WTC11 (cell line): ENCODE results near the gene AK5. TPM values are rescaled to one million over a fixed set of nuclear protein-coding genes. Genes with fewer than 3 reads are reported as not detected.

Experiments
- ATAC-seq: fragments of 200-7000 bp; cut with Tn5 transposase; 2 replicates; pipeline ENCODE4 v1.10.0; 2021; ENCODE audit warnings: mild to moderate bottlenecking, moderate library complexity
- CTCF ChIA-PET: fragments of 300-600 bp; sonication (Branson Sonifier 250); formaldehyde crosslinking; loops from one replicate; lab custom pipeline; 2021; ENCODE audit warnings: antibody characterized with exemption; lab: Charles Lee
- POLR2A ChIA-PET: fragments of 350-600 bp; sonication (Branson Sonifier 250); formaldehyde crosslinking; loops from one replicate; lab custom pipeline; 2021; ENCODE audit warnings: antibody characterized with exemption; lab: Charles Lee
- DNase-seq: peaks from one replicate; pipeline ENCODE4 v3.0.0; 2021; ENCODE audit warnings: low spot score
- H3K27ac Mint-ChIP-seq: 2 replicates; pipeline ENCODE4 v1.8.0; 2021; ENCODE audit warnings: mixed read lengths
- H3K27me3 Mint-ChIP-seq: 2 replicates; pipeline ENCODE4 v1.8.0; 2021; ENCODE audit warnings: low read depth, mild to moderate bottlenecking, moderate library complexity, mixed read lengths
- H3K36me3 Mint-ChIP-seq: 2 replicates; pipeline ENCODE4 v1.8.0; 2021; ENCODE audit warnings: mixed read lengths
- H3K4me1 Mint-ChIP-seq: 2 replicates; pipeline ENCODE4 v1.8.0; 2022; ENCODE audit warnings: mixed read lengths
- H3K4me3 Mint-ChIP-seq: 2 replicates; pipeline ENCODE4 v1.8.0; 2021; ENCODE audit warnings: mild to moderate bottlenecking, moderate library complexity, mixed read lengths
- H3K9me3 Mint-ChIP-seq: 2 replicates; pipeline ENCODE4 v1.8.0; 2021; ENCODE audit warnings: mixed read lengths
- AR ChIP-seq: fragments of 250-450 bp; sonication (Bioruptor Pico); IDR thresholded peaks from 2 replicates; pipeline ENCODE4 v1.9.0; 2021; ENCODE audit warnings: mild to moderate bottlenecking
- NFE2L1 ChIP-seq: sonication (generic); formaldehyde crosslinking; IDR thresholded peaks from 2 replicates; pipeline ENCODE4 v1.8.1; 2023; ENCODE audit warnings: missing genetic modification reagents
- RELA ChIP-seq: sonication (generic); formaldehyde crosslinking; IDR thresholded peaks from 2 replicates; pipeline ENCODE4 v1.8.1; 2022; ENCODE audit warnings: missing genetic modification reagents, mild to moderate bottlenecking, borderline replicate concordance
- ZNF219 ChIP-seq: sonication (generic); formaldehyde crosslinking; IDR thresholded peaks from 2 replicates; pipeline ENCODE4 v1.8.0; 2023; ENCODE audit warnings: missing genetic modification reagents, mild to moderate bottlenecking, borderline replicate concordance
- ZNF396 ChIP-seq: fragments of 250-450 bp; sonication (Bioruptor Pico); IDR thresholded peaks from 2 replicates; pipeline ENCODE4 v1.8.0; 2021; ENCODE audit warnings: mild to moderate bottlenecking, moderate library complexity, borderline replicate concordance
- total RNA-seq: library from RNA; stranded (reverse); gene quantifications from 3 replicates; pipeline ENCODE4 v1.2.3, GENCODE V29; 2021
- TF ChIP-seq, protein P1 (sequence below): sonication (generic); formaldehyde crosslinking; IDR thresholded peaks from 2 replicates; pipeline ENCODE4 v1.8.0; 2023; ENCODE audit warnings: mild to moderate bottlenecking, missing genetic modification reagents
- TF ChIP-seq, protein P2 (sequence below): fragments of 250-450 bp; sonication (Bioruptor Pico); conservative IDR thresholded peaks from 2 replicates; pipeline ENCODE4 v1.9.0; 2021; ENCODE audit warnings: mild to moderate bottlenecking
- TF ChIP-seq, protein P3 (sequence below): sonication (generic); formaldehyde crosslinking; IDR thresholded peaks from 2 replicates; pipeline ENCODE4 v1.8.1; 2022; ENCODE audit warnings: mild to moderate bottlenecking, missing genetic modification reagents, moderate library complexity, borderline replicate concordance
- TF ChIP-seq, protein P4 (sequence below): sonication (generic); formaldehyde crosslinking; IDR thresholded peaks from 2 replicates; pipeline ENCODE4 v1.8.0; 2022; ENCODE audit warnings: missing genetic modification reagents

AK5 gene
- total RNA-seq, 1 experiment from 2014 or later: 3.0 TPM

DNA sequence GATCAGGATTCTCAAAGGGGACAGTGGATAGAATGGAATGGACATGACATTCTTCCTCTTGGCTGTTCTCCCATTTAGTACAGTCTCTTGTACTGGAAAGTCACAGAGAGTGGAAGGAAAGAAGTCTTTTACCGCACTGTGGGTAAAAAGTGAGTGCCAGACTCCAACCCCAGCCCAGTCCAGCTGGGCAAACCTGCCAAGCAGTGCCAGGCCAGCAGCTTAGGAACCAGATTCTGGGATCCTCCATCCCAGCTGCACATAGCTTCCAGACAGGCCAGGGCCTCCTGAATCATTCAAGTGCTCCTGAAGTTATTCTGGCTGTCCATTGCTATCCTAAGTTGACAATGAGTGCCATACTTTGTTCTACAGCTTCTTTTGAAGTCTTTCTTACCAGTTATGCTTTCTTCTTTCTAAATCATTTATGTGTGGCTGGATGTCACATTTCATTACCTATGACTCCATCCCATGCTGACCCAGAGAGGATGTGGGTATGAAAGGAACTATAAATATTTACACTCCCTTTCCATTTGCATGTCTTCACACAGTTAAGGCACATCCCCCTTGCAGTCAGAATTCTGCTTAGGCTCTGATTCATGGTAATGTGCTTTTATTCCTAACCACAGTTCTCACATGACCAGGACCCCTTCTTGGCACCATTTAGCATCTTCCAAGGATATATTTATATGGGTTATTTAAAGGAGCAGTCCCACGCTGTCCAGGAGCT is 88.9 kb downstream of the AK5 start:
- ChIA-PET CTCF (no interaction called here), POLR2A (no interaction called here)
- TF ChIP-seq, protein P1, sequence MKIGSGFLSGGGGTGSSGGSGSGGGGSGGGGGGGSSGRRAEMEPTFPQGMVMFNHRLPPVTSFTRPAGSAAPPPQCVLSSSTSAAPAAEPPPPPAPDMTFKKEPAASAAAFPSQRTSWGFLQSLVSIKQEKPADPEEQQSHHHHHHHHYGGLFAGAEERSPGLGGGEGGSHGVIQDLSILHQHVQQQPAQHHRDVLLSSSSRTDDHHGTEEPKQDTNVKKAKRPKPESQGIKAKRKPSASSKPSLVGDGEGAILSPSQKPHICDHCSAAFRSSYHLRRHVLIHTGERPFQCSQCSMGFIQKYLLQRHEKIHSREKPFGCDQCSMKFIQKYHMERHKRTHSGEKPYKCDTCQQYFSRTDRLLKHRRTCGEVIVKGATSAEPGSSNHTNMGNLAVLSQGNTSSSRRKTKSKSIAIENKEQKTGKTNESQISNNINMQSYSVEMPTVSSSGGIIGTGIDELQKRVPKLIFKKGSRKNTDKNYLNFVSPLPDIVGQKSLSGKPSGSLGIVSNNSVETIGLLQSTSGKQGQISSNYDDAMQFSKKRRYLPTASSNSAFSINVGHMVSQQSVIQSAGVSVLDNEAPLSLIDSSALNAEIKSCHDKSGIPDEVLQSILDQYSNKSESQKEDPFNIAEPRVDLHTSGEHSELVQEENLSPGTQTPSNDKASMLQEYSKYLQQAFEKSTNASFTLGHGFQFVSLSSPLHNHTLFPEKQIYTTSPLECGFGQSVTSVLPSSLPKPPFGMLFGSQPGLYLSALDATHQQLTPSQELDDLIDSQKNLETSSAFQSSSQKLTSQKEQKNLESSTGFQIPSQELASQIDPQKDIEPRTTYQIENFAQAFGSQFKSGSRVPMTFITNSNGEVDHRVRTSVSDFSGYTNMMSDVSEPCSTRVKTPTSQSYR (CRISPR knock-in tag): no peak
- TF ChIP-seq AR (CRISPR knock-in tag) (no peak), NFE2L1 (CRISPR knock-in tag) (no peak), ZNF219 (CRISPR knock-in tag) (no peak)
- TF ChIP-seq, protein P2, sequence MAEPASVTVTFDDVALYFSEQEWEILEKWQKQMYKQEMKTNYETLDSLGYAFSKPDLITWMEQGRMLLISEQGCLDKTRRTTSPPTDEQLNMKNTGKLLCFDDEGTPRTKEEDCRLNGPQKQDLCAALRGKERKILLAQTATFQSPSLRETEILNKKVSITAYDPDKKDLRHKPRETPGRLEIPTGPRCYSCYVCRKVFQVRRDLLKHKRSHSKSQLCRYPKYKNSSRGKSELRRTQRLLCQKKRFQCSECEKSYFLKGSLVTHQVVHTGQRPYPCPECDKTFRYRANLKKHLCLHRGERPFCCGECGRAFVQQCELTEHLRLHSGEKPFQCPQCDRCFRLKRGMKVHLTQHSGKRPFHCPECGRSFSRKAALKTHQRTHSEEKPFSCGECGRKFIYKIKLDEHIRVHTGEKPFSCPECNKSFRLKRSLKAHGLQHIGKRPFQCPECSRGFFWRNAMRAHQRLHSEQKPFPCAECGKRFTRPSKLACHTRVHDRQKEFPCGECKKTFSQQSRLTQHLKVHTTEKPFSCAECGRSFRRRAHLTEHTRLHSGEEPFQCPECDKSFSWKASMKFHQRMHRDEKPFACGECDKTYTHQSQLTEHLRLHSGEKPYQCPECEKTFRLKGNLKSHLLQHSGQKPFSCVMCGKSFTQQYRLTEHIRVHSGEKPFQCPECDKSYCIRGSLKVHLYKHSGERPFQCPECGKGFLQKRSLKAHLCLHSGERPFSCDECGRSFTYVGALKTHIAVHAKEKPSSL (CRISPR knock-in tag): no peak
- TF ChIP-seq, protein P3, sequence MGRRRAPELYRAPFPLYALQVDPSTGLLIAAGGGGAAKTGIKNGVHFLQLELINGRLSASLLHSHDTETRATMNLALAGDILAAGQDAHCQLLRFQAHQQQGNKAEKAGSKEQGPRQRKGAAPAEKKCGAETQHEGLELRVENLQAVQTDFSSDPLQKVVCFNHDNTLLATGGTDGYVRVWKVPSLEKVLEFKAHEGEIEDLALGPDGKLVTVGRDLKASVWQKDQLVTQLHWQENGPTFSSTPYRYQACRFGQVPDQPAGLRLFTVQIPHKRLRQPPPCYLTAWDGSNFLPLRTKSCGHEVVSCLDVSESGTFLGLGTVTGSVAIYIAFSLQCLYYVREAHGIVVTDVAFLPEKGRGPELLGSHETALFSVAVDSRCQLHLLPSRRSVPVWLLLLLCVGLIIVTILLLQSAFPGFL (CRISPR knock-in tag): no peak
- TF ChIP-seq, protein P4, sequence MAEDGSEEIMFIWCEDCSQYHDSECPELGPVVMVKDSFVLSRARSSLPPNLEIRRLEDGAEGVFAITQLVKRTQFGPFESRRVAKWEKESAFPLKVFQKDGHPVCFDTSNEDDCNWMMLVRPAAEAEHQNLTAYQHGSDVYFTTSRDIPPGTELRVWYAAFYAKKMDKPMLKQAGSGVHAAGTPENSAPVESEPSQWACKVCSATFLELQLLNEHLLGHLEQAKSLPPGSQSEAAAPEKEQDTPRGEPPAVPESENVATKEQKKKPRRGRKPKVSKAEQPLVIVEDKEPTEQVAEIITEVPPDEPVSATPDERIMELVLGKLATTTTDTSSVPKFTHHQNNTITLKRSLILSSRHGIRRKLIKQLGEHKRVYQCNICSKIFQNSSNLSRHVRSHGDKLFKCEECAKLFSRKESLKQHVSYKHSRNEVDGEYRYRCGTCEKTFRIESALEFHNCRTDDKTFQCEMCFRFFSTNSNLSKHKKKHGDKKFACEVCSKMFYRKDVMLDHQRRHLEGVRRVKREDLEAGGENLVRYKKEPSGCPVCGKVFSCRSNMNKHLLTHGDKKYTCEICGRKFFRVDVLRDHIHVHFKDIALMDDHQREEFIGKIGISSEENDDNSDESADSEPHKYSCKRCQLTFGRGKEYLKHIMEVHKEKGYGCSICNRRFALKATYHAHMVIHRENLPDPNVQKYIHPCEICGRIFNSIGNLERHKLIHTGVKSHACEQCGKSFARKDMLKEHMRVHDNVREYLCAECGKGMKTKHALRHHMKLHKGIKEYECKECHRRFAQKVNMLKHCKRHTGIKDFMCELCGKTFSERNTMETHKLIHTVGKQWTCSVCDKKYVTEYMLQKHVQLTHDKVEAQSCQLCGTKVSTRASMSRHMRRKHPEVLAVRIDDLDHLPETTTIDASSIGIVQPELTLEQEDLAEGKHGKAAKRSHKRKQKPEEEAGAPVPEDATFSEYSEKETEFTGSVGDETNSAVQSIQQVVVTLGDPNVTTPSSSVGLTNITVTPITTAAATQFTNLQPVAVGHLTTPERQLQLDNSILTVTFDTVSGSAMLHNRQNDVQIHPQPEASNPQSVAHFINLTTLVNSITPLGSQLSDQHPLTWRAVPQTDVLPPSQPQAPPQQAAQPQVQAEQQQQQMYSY: no peak
- H3K4me1 Mint-ChIP-seq: peaks cover 8% of the 10 kb centered on the region
- H3K9me3 Mint-ChIP-seq: no peaks in the 10 kb centered on the region
- no peak overlapping the region for H3K27ac Mint-ChIP-seq
- H3K4me3 Mint-ChIP-seq: no peak overlapping the region
- H3K27me3 Mint-ChIP-seq: no peaks in the 10 kb centered on the region
- H3K36me3 Mint-ChIP-seq: no peaks in the 10 kb centered on the region
- ATAC-seq (no peak), DNase-seq (no peak)

DNA sequence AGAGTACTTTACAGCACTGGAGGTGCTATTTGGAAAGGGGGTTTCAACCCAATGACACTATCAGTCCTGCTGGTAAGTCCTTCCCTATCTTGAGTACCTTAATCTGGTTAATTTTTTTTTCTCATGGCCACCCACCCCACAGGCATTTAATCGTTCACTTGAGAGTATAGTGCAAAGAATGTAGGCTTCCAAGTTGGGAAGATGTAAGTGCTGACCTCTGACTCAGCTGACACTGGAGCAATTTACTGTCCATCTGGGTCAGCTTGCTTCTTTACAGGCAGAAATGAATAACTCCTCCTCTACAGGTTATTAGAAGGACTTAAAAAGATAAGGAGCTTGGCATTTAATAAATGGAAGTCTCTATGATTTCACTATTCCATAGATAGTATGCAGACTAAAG is 89.6 kb downstream of the AK5 start:
- DNase-seq: no peak
- no peak for ATAC-seq
- TF ChIP-seq ZNF396 (no peak), RELA (CRISPR knock-in tag) (no peak)
- H3K27me3 Mint-ChIP-seq: no peaks in the 10 kb centered on the region
- POLR2A ChIA-PET: no interaction called here
- H3K27ac Mint-ChIP-seq: no peak overlapping the region
- H3K4me3 Mint-ChIP-seq: no peak overlapping the region
- no peaks in the 10 kb centered on the region for H3K9me3 Mint-ChIP-seq
- peaks cover 8% of the 10 kb centered on the region for H3K4me1 Mint-ChIP-seq
- no peaks in the 10 kb centered on the region for H3K36me3 Mint-ChIP-seq
- CTCF ChIA-PET: no interaction called here
